SK-N-SH (cell line): ENCODE measurements around the gene SNTG2. TPM values are rescaled to one million over a fixed set of nuclear protein-coding genes. Genes with fewer than 3 reads are reported as not detected.

Experiments used
- CTCF ChIA-PET: fragments of 300-600, 350-600 bp; formaldehyde crosslinking; extraction: SDS; loops from one replicate; lab custom pipeline; 2021; lab: Yijun Ruan, JAX
- POLR2A ChIA-PET: fragments of 350-600 bp; sonication (Branson Sonifier 250); formaldehyde crosslinking; extraction: SDS; loops from one replicate; lab custom pipeline; 2020; ENCODE audit warnings: antibody characterized with exemption, inconsistent platforms; lab: Yijun Ruan, JAX
- DNase-seq: peaks from one replicate; pipeline ENCODE4 v3.0.0; 2012
- H2AFZ ChIP-seq: fragments of 200-600 bp; sonication (generic); 2 replicates; pipeline ENCODE4 v1.8.1; 2016; ENCODE audit warnings: antibody characterized with exemption, mild to moderate bottlenecking, low read depth
- H3F3A ChIP-seq: fragments of 200-600 bp; sonication (generic); replicated peaks from 2 replicates; pipeline ENCODE3; 2016; ENCODE audit warnings: antibody characterized with exemption, mild to moderate bottlenecking; ENCODE audit not compliant: insufficient read depth
- H3K27ac ChIP-seq, 2 experiments: fragments of 200-500 bp in 1 of 2; fragments of 200-600 bp in 1 of 2; sonication (Bioruptor generic) in 1 of 2; sonication (generic), shearing (Covaris generic) in 1 of 2; 2 replicates each; pipeline versions ENCODE4 v1.5.1 to v1.6.1; 2014 to 2016; ENCODE audit warnings: low read depth in 2 of 2, inconsistent platforms in 1 of 2, low read length in 1 of 2, mild to moderate bottlenecking in 1 of 2, mixed read lengths in 1 of 2
- H3K27me3 ChIP-seq: fragments of 200-600 bp; sonication (generic), shearing (Covaris generic); 2 replicates; pipeline ENCODE4 v1.6.1; 2016; ENCODE audit warnings: mixed run types; ENCODE audit not compliant: insufficient read depth
- H3K36me3 ChIP-seq, 2 experiments: fragments of 200-500 bp in 1 of 2; fragments of 200-600 bp in 1 of 2; sonication (Bioruptor generic) in 1 of 2; sonication (generic) in 1 of 2; replicated peaks in 1 of 2; 2 replicates each; pipeline versions ENCODE3 to v1.5.1; 2014 to 2016; ENCODE audit warnings: low read length in 1 of 2, mild to moderate bottlenecking in 1 of 2; ENCODE audit not compliant: insufficient read depth in 2 of 2, control insufficient read depth in 1 of 2
- H3K4me1 ChIP-seq, 2 experiments: fragments of 200-500 bp in 1 of 2; fragments of 200-600 bp in 1 of 2; sonication (Bioruptor generic) in 1 of 2; sonication (generic), shearing (Covaris generic) in 1 of 2; 2 replicates each; pipeline versions ENCODE4 v1.5.1 to v1.6.1; 2014 to 2016; ENCODE audit warnings: low read depth in 1 of 2, low read length in 1 of 2, mixed run types in 1 of 2; ENCODE audit not compliant: insufficient read depth in 2 of 2, control insufficient read depth in 1 of 2
- H3K4me2 ChIP-seq: fragments of 200-600 bp; sonication (generic), shearing (Covaris generic); 2 replicates; pipeline ENCODE4 v1.6.1; 2017; ENCODE audit warnings: mixed run types
- H3K4me3 ChIP-seq, 2 experiments: fragments of 200-500 bp in 1 of 2; fragments of 200-600 bp in 1 of 2; sonication (Bioruptor generic) in 1 of 2; sonication (generic), shearing (Covaris generic) in 1 of 2; 2 replicates each; pipeline versions ENCODE4 v1.5.1 to v1.8.1; 2014 to 2016; ENCODE audit warnings: low read depth in 2 of 2, inconsistent platforms in 1 of 2, low read length in 1 of 2, mild to moderate bottlenecking in 1 of 2, mixed read lengths in 1 of 2, moderate library complexity in 1 of 2
- H3K79me2 ChIP-seq: fragments of 200-600 bp; sonication (generic); 2 replicates; pipeline ENCODE4 v1.8.1; 2017; ENCODE audit warnings: mild to moderate bottlenecking; ENCODE audit not compliant: insufficient read depth
- H3K9ac ChIP-seq: fragments of 200-600 bp; sonication (generic); 2 replicates; pipeline ENCODE4 v1.6.1; 2017; ENCODE audit warnings: mixed run types
- H3K9me2 ChIP-seq: fragments of 200-600 bp; sonication (generic); 2 replicates; pipeline ENCODE4 v1.6.1; 2017; ENCODE audit warnings: mixed run types
- H3K9me3 ChIP-seq: fragments of 200-600 bp; sonication (generic); 2 replicates; pipeline ENCODE4 v1.6.1; 2017; ENCODE audit warnings: mixed run types, mild to moderate bottlenecking, moderate library complexity
- H4K20me1 ChIP-seq: fragments of 200-600 bp; sonication (generic); 2 replicates; pipeline ENCODE4 v1.6.1; 2017; ENCODE audit warnings: mild to moderate bottlenecking, mixed run types; ENCODE audit not compliant: insufficient read depth
- CHD2 ChIP-seq: fragments of 150-350 bp; IDR thresholded peaks from 2 replicates; pipeline ENCODE4 v1.6.1; 2018; ENCODE audit warnings: low read length; ENCODE audit not compliant: partially characterized antibody
- EP300 ChIP-seq, 2 experiments: IDR thresholded peaks; 2 replicates each; pipeline versions ENCODE4 v1.4.0 to v1.6.1; 2012; ENCODE audit warnings: borderline replicate concordance in 1 of 2, low read depth in 1 of 2, low read length in 1 of 2
- FOSL2 ChIP-seq: IDR thresholded peaks from 2 replicates; pipeline ENCODE4 v1.4.0; 2012; ENCODE audit warnings: low read depth, mild to moderate bottlenecking, moderate library complexity, borderline replicate concordance
- FOXJ3 ChIP-seq: sonication (generic); formaldehyde crosslinking; IDR thresholded peaks from 2 replicates; pipeline ENCODE4 v1.5.1; 2020; ENCODE audit warnings: mild to moderate bottlenecking, missing genetic modification reagents
- GABPA ChIP-seq: IDR thresholded peaks from 2 replicates; pipeline ENCODE4 v1.4.0; 2012; ENCODE audit warnings: low read depth, mild to moderate bottlenecking
- GATA2 ChIP-seq: sonication (generic); formaldehyde crosslinking; IDR thresholded peaks from 2 replicates; pipeline ENCODE4 v1.5.0; 2020; ENCODE audit warnings: mild to moderate bottlenecking, missing genetic modification reagents
- IRF3 ChIP-seq: fragments of 150-350 bp; IDR thresholded peaks from 2 replicates; pipeline ENCODE4 v1.6.1; 2016; ENCODE audit warnings: mild to moderate bottlenecking, low read depth, low read length
- MEF2A ChIP-seq: IDR thresholded peaks from 2 replicates; pipeline ENCODE4 v1.4.0; 2012; ENCODE audit warnings: low read depth, borderline replicate concordance
- REST ChIP-seq: IDR thresholded peaks from 2 replicates; pipeline ENCODE4 v1.6.1; 2012; ENCODE audit warnings: mild to moderate bottlenecking, low read depth, low read length, moderate library complexity
- SIN3A ChIP-seq: IDR thresholded peaks from 2 replicates; pipeline ENCODE4 v1.6.1; 2012; ENCODE audit warnings: low read depth, mild to moderate bottlenecking, low read length, moderate library complexity, borderline replicate concordance
- SMC3 ChIP-seq: IDR thresholded peaks from 2 replicates; pipeline ENCODE4 v1.6.1; 2012; ENCODE audit warnings: low read depth, low read length, improper control_type of control experiment
- TCF12 ChIP-seq: IDR thresholded peaks from 2 replicates; pipeline ENCODE4 v1.4.0; 2012
- TEAD4 ChIP-seq: IDR thresholded peaks from 2 replicates; pipeline ENCODE4 v1.4.0; 2012; ENCODE audit warnings: mild to moderate bottlenecking, borderline replicate concordance; ENCODE audit not compliant: insufficient read depth
- USF1 ChIP-seq: IDR thresholded peaks from 2 replicates; pipeline ENCODE4 v1.4.0; 2012; ENCODE audit warnings: low read depth, borderline replicate concordance
- WGBS: methylation state at CpG from one replicate; pipeline ENCODE4 v1.1.6; 2017; ENCODE audit warnings: low lambda C conversion rate; 5-methylcytosine and 5-hydroxymethylcytosine counted together
- polyA plus RNA-seq, 3 experiments: library from polyadenylated mRNA; depleted of rRNA; stranded (reverse); fragments of >200 nt; gene quantifications; 2 replicates each; pipeline ENCODE4 v1.2.3, GENCODE V29; 2012

SNTG2 gene
- polyA plus RNA-seq, 1 of the 3 experiments (the other 2 are of a cell fraction) = not detected

- TF ChIP-seq REST (no peak), GABPA (no peak), EP300 (IDR thresholded peaks at IDR 0.05; ENCODE audit: borderline replicate concordance in 1 of 2, low read depth in 1 of 2, low read length in 1 of 2) (no peak), FOSL2 (no peak), SIN3A (no peak)
These were observed 205.4 kb downstream of the SNTG2 start (continued) for GRCh38 chr2:1156059-1156458.

- Histone ChIP-seq H3K4me1 (no peaks in the 10 kb centered on the region), H3K9me2 (no peaks in the 10 kb centered on the region), H3K79me2 (no peaks in the 10 kb centered on the region), H2AFZ (no peak overlapping the region), H3F3A (no peaks in the 10 kb centered on the region), H3K9me3 (no peaks in the 10 kb centered on the region; the same call in 1 of the 2 replicates), H4K20me1 (no peaks in the 10 kb centered on the region), H3K4me3 (no peak overlapping the region), H3K36me3 (no peaks in the 10 kb centered on the region), H3K9ac (no peak overlapping the region), H3K4me2 (no peak overlapping the region), H3K27ac (no peak overlapping the region), H3K27me3 (no peaks in the 10 kb centered on the region)
- 32% methylated on average over 14 of the region's 14 CpGs for WGBS
- POLR2A ChIA-PET = no interaction called here
- TF ChIP-seq IRF3 = no peak
- TF ChIP-seq GABPA = no peak
- TF ChIP-seq TEAD4 = no peak
- TF ChIP-seq FOXJ3 (CRISPR knock-in tag) = no peak
- TF ChIP-seq USF1 = no peak
- TF ChIP-seq CHD2 = no peak
- TF ChIP-seq GATA2 = no peak
- TF ChIP-seq EP300 (IDR thresholded peaks at IDR 0.05; ENCODE audit: borderline replicate concordance in 1 of 2, low read depth in 1 of 2, low read length in 1 of 2) = no peak
- TF ChIP-seq TCF12 = no peak
- no peak for TF ChIP-seq SMC3
- no peak for TF ChIP-seq FOSL2
- TF ChIP-seq MEF2A = no peak
- no peak for DNase-seq
- CTCF ChIA-PET = interaction anchor here (1.5 to 1.6 kb wide), 2 partner anchors 16 to 394 kb away, joined by 6 to 7 read pairs; no protein-coding TSS in a partner anchor
These were observed 205.9 kb downstream of the SNTG2 start for GRCh38 chr2:1156531-1156930.
